Cerebellar cortex (tissue), 1 donor: ENCODE data around the gene PITX3.
"Not testable (repeated sequence)": the region's sequence is repeated elsewhere in the genome, so short reads cannot be mapped to it uniquely, and the experiment has no call there.

ENCODE experiments used
- DNase-seq: peaks from one replicate; pipeline ENCODE4 v3.0.0-alpha.2; 2015; ENCODE audit warnings: low spot score

Gene PITX3

GRCh38 chr10:102226542-102226870 lies 14.8 kb downstream of the PITX3 start:
- no peak for DNase-seq

DNA sequence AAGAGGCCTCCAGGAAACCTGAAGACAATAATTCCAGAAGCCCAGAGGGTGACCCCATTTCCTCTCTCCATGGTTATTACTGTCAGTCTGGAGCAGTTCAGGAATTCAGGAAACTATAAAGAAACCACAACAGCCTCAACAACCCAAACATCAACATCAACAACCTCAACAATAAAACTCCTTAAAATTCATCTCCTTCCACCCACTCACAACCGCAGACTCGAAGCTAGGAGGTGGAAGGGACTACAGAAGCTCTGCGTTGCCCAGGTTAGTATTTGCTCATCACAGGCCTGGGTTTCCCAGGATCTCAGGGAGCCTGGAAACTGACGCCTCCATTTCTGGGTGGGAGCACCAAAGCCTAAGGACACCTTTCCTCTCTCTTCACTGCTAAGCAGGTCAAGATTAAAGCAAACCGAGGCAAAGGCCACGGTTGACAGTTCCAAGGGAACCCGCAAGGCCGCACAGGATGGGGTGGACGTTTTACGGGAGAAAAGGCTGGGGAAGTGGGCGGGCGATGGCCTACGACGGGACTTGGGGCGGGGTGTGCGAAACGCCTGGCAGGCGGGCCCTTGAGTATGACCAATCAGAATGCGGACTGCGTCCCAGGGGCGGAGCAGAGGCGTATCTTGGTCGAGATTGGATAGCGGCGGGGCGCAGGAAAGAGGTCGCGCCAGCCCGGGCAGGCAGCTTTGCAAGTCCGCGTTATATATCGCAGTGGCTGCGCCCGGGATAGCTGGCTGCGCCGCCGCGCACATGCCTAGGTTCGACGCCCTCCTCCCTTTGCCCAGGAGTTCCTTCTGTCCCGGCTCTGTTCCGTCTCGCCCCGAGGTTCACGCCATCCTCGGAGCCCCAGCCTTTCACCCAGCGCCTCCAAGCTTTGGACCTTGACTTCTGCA lies 15.4 kb downstream of the PITX3 start, which contains the start of gene ELOVL3:
ELOVL3 (plus strand) TSS at position 654 of the 896 bp plus-strand sequence. CDS start 250 bp downstream, outside the sequence.
- DNase-seq: peak; percentile 97

GRCh38 chr10:102222797-102223196 lies 18.5 kb downstream of the PITX3 start:
- DNase-seq: no peak

- DNase-seq: no peak
These were observed 20.7 kb downstream of the PITX3 start for GRCh38 chr10:102220612-102221011.

- DNase-seq: no peak
These were observed 21.9 kb downstream of the PITX3 start for GRCh38 chr10:102219370-102219769.

- not testable (repeated sequence) for DNase-seq
These were observed 27.7 kb downstream of the PITX3 start for GRCh38 chr10:102213599-102213998.

- no peak for DNase-seq
These were observed 29.6 kb downstream of the PITX3 start for GRCh38 chr10:102211615-102212299.

GRCh38 chr10:102208311-102209035 lies 32.8 kb downstream of the PITX3 start:
- no peak for DNase-seq

DNA sequence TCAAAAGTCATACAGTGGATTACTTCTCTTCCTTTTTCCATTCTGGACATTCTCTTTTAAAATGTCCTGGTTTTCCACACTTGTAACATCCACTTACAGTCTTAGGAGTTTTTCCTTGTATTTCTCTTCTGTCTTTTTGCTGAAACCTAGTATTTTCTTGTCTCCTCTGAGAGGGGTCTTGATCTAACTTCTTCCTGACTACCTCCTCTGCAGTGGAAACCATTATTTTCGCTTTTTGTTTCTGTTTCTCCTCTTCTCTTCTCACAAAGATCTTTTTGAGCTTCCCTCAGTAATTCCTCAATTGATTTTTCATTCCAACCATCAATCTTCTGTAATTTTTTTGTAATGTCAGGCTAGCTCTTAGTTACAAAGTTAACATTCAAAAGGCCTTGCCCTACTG lies 38.9 kb downstream of the PITX3 start:
- no peak for DNase-seq

DNA sequence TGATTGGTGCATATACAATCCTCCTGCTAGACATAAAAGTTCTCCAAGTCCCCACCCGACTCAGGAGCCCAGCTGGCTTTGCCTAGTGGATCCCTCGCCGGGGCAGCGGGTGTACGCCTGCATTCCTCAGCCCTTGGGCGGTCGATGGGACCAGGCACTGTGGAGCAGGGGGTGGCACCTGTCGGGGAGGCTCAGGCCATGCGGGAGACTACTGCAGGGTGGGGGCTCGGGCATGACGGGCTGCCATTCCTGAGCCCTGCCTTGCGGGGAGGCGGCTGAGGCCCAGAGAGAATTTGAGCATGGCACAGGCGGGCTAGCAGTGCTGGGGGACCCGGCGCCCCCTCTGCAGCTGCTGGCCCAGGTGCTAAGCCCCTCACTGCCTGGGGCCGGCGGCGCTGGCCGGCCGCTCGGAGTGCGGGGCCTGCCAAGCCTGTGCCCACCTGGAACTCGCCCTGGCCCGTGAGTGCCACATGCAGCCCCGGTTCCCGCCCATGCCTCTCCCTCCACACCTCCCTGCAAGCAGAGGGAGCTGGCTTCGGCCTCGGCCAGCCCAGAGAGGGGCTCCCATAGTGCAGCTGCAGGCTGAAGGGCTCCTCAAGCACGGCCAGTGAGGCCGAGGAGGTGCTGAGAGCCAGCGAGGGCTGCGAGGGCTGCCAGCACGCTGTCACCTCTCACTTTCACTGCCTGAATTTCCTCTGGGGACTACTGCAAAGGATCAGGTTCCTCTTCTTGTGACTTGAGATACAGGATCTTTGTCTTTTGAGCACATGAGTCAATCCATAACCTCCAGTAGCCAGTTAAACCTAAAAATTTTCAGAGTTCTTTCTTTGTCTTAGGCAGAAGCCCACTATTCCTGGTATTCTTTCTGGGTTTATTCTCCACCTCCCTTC lies 40.3 kb downstream of the PITX3 start:
- DNase-seq: no peak

DNA sequence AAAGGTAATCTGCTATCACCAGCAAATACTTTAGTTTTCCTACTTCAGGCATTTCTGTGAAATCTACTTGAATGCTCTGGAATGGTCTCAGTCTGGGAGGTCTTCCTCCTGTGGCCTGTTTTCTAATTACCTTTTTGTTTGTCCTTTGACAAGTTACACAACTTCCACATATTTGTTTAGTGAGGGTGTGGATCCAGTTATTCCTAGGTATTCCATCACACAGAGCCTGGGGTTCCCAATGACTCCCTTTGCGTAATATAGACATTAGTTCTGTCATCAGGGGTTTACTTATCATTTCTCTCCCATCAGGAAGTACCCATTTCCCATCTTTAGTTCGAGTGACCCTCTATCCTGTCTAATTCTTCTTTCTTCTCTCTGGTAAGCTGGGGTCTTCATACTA lies 43.3 kb downstream of the PITX3 start:
- DNase-seq: no peak

DNA sequence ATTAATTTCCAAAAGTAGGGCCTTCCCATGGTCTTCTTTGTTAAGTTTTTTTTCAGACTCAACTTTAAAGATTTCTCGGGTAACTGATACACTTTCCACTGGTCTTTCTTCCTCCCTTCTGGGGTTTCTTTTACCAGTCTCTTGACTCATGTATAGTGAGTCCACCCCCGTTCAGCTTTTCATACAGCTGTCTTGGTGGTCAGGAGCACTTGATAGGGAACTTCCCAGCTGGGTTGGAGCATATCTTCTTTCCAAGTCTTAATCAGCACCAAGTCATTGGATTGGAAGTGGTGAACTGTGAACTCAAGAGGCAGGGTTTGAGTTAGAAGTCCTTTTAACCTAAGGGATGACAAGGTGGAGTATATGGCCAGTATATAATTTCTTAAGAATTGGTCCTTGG lies 44.4 kb downstream of the PITX3 start:
- no peak for DNase-seq

- no peak for DNase-seq
These were observed 45.9 kb downstream of the PITX3 start for GRCh38 chr10:102195296-102195870.

DNA sequence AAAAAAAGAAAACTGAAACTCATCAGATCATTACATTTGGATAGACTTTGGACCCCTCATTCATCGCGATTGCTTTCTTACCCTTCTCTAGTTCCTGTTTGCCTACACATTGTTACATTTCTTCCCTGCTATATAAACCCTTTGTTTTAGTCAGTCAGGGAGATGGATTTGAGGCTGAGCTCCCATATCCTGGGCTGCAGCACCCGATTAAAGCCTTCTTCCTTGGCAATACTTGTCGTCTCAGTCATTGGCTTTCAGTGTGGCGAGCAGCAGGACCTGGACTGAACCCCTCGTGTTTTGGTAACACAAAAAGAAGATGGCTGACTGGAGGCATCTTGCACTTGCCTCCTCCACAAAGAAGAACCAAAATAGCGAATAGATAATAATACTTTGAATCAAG lies 49.4 kb downstream of the PITX3 start:
- DNase-seq: no peak

DNA sequence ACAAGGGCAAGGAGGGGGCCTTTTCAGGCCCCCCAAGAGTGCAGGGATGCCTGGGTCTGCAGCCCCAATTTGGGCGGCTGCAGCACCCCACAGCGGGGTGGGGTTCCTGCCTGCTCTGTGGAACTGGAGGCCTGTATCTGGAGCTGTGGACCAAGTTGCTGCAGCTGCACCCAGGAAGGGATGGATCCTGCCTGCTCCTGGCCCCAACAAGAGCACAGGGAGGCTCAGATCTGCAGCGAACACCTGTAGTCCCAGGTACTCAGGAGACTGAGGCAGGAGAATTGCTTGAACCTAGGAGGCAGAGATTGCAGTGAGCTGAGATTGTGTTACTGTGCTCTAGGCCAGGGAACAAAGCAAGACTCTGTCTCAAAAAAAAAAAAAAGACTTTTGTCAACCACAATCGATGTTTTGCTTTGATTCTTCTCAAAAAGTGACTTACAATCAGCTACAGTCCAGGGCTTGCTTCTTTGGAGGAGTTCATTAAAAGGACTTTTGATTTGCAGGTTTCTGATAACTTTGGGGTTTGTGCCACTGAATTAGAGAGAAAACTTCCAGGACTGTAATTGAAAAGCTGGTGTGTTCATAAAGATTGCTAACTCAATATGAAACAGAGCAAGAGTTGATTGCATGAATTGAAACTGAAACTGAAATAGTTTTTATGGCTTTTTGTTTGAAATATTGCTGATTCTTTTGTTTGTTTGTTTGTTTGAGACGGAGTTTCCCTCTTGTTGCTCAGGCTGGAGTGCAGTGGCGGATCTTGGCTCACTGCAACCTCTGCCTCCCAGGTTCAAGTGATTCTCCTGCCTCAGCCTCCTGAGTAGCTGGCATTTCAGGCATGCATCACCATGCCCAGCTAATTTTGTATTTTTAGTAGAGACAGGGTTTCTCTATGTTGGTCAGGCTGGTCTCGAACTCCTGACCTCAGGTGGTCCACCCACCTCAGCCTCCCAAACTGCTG lies 52.1 kb downstream of the PITX3 start:
- not testable (repeated sequence) for DNase-seq

GRCh38 chr10:102188298-102188940 lies 52.9 kb downstream of the PITX3 start:
- no peak for DNase-seq

DNA sequence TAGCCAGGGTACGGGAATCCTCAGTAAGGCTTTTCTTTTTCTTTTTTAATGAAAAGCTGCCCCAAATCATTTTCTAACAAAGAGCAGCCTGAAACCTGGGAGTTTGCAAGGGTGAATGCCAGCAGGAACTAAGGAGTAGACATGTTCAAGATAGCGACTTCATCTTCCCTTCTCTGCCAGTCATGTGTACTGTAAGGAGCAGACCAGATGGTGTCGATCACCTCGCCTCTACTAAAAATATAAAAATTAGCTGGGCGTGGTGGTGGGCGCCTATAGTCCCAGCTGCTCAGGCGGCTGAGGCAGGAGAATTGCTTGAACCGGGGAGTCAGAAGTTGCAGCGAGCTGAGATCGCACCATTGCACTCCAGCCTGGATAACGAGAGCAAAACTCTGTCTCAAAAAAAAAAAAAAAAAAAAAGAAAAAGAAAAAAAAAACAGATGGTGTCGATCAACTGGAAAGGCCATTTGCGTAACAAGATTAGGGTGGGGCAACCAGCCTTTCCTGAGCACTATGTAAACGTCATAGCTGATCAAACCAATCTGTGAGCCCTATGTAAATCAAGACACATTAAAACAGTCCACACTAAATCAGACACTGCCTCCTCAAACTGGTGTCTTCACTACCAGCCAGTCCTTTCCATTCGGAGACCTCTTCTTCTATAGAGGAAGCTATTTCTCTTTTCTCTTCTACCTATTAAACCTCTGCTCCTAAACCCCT lies 55.3 kb downstream of the PITX3 start:
- peak; percentile 40 for DNase-seq

DNA sequence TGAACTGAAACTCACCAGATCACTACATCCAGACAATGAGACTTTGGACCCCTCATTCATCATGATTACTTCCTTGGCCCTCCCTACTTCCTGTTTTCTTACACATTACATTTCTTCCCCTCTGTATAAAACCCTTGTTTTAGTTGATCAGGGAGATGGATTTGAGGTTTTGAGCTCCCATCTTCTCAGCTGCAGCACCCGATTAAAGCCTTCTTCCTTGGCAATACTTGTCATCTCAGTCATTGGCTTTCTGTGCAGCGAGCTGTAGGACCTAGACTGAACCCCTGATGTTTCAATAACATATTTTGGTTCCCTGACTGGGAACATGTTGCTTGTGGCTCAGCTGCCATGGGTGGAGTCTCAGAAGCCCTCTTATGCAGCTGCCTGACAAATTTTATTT lies 56.0 kb downstream of the PITX3 start:
- no peak for DNase-seq

DNA sequence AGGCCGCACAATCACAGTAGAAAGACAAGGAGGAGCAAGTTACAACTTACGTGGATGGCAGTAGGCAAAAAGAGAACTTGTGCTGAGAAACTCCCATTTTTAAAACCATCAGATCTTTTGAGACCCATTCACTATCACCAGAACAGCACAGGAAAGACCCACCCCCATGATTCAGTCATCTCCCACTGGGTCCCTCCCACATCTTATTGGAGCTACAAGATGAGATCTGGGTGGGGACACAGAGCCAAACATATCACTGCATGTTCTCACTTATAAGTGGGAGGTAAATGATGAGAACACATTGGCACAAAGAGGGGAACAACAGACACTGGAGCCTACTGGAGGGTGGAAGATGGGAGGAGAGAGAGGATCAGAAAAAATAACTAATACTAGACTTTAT lies 56.7 kb downstream of the PITX3 start:
- no peak for DNase-seq
